Nephron progenitor cell (in vitro differentiated cells): ENCODE results near the gene PRB3.

ENCODE experiments used
- DNase-seq: peaks from one replicate; pipeline ENCODE4 v3.0.0; 2021
- H3K27ac Mint-ChIP-seq: 2 replicates; pipeline ENCODE4 v1.8.0; 2021; ENCODE audit warnings: mild to moderate bottlenecking, moderate library complexity, mixed read lengths
- H3K27me3 Mint-ChIP-seq: 2 replicates; pipeline ENCODE4 v1.8.0; 2021; ENCODE audit warnings: mild to moderate bottlenecking, low read depth, mixed read lengths; ENCODE audit not compliant: poor library complexity
- H3K36me3 Mint-ChIP-seq: 2 replicates; pipeline ENCODE4 v1.8.0; 2021; ENCODE audit warnings: low read depth, mixed read lengths
- H3K4me1 Mint-ChIP-seq: 2 replicates; pipeline ENCODE4 v1.8.0; 2021; ENCODE audit warnings: mixed read lengths
- H3K4me3 Mint-ChIP-seq: 2 replicates; pipeline ENCODE4 v1.8.0; 2021; ENCODE audit warnings: mild to moderate bottlenecking, moderate library complexity, mixed read lengths
- H3K9me3 Mint-ChIP-seq: 2 replicates; pipeline ENCODE4 v1.8.0; 2021; ENCODE audit warnings: mild to moderate bottlenecking, moderate library complexity, mixed read lengths
- CTCF ChIP-seq: fragments of 200-600 bp; sonication (generic); IDR thresholded peaks from 2 replicates; pipeline ENCODE4 v1.5.0; 2021; ENCODE audit warnings: antibody characterized with exemption

The PRB3 gene

GRCh38 chr12:11269607-11270006 is at the start of gene PRB3:
Gene PRB3, minus strand, starts transcription at chr12:11269707. Its CDS starts 38 bp downstream, at chr12:11269669.
- Mint-ChIP-seq H3K36me3 (no peaks in the 10 kb centered on the region), H3K4me3 (no peak within 1 kb of the TSS), H3K9me3 (no peaks in the 10 kb centered on the region), H3K27me3 (no peaks in the 10 kb centered on the region), H3K27ac (no peak within 1 kb of the TSS), H3K4me1 (no peaks in the 10 kb centered on the region)
- TF ChIP-seq CTCF, result no peak
- DNase-seq, result no peak

- Mint-ChIP-seq H3K27ac (no peak within 1 kb of the TSS), H3K27me3 (peaks cover 17% of the 10 kb centered on the region), H3K4me1 (peaks cover 3% of the 10 kb centered on the region), H3K9me3 (peaks cover 6% of the 10 kb centered on the region), H3K36me3 (peaks cover 2% of the 10 kb centered on the region), H3K4me3 (no peak within 1 kb of the TSS)
- DNase-seq, result no peak
- TF ChIP-seq CTCF, result no peak
Measured at GRCh38 chr12:11310336-11310735, 40.8 kb upstream of the PRB3 start, which contains the start of gene PRB4. Gene PRB4, minus strand, starts transcription at chr12:11310436. Its CDS starts 38 bp downstream, at chr12:11310398.

GRCh38 chr12:11307143-11307542 is 37.6 kb upstream of the PRB3 start:
- Mint-ChIP-seq H3K4me3 (no peak overlapping the region), H3K36me3 (no peaks in the 10 kb centered on the region), H3K27me3 (peaks cover 14% of the 10 kb centered on the region), H3K9me3 (peaks cover 6% of the 10 kb centered on the region), H3K27ac (no peak overlapping the region), H3K4me1 (peaks cover 9% of the 10 kb centered on the region)
- TF ChIP-seq CTCF, result no peak
- DNase-seq, result no peak

GRCh38 chr12:11273449-11273848 is 3.9 kb upstream of the PRB3 start:
- Mint-ChIP-seq H3K27ac (no peak overlapping the region), H3K9me3 (no peaks in the 10 kb centered on the region), H3K4me1 (no peaks in the 10 kb centered on the region), H3K36me3 (no peaks in the 10 kb centered on the region), H3K27me3 (no peaks in the 10 kb centered on the region), H3K4me3 (no peak overlapping the region)
- no peak for DNase-seq
- no peak for TF ChIP-seq CTCF

- Mint-ChIP-seq H3K27ac (no peak overlapping the region), H3K4me3 (no peak overlapping the region), H3K27me3 (peaks cover 6% of the 10 kb centered on the region), H3K4me1 (no peaks in the 10 kb centered on the region), H3K36me3 (no peaks in the 10 kb centered on the region), H3K9me3 (peaks cover 25% of the 10 kb centered on the region)
- no peak for DNase-seq
- TF ChIP-seq CTCF, result no peak
Measured at GRCh38 chr12:11264501-11264900, 5.0 kb downstream of the PRB3 start.

- no peak for DNase-seq
- Mint-ChIP-seq H3K36me3 (no peaks in the 10 kb centered on the region), H3K4me3 (no peak overlapping the region), H3K27me3 (peaks cover 3% of the 10 kb centered on the region), H3K27ac (no peak overlapping the region), H3K4me1 (no peaks in the 10 kb centered on the region), H3K9me3 (peaks cover 5% of the 10 kb centered on the region)
- no peak for TF ChIP-seq CTCF
Measured at GRCh38 chr12:11246489-11246888, 23.0 kb downstream of the PRB3 start.
